HFFc6 (cell line): ENCODE results near the gene GNA12. TPM values are rescaled to one million over a fixed set of nuclear protein-coding genes. Genes with fewer than 3 reads are reported as not detected.

ENCODE experiments used
- DNase-seq: peaks from one replicate; pipeline ENCODE4 v3.0.0-alpha.2; 2018
- H3K27ac Mint-ChIP-seq: 2 replicates; pipeline ENCODE4 v1.8.0; 2020; ENCODE audit warnings: mild to moderate bottlenecking, mixed read lengths
- H3K27me3 Mint-ChIP-seq: 2 replicates; pipeline ENCODE4 v1.8.0; 2021; ENCODE audit warnings: mild to moderate bottlenecking, moderate library complexity, mixed read lengths; ENCODE audit not compliant: insufficient read depth
- H3K36me3 Mint-ChIP-seq: 2 replicates; pipeline ENCODE4 v1.8.0; 2021; ENCODE audit warnings: low read depth, mixed read lengths
- H3K4me1 Mint-ChIP-seq: 2 replicates; pipeline ENCODE4 v1.8.0; 2020; ENCODE audit warnings: low read depth, mixed read lengths
- H3K4me3 Mint-ChIP-seq: 2 replicates; pipeline ENCODE4 v1.8.0; 2020; ENCODE audit warnings: mild to moderate bottlenecking, moderate library complexity, mixed read lengths
- H3K9me3 Mint-ChIP-seq: 2 replicates; pipeline ENCODE4 v1.8.0; 2020; ENCODE audit warnings: mild to moderate bottlenecking, mixed read lengths
- total RNA-seq, 6 experiments: library from RNA; stranded (reverse); fragmentation: NEBNext Ultra II Directional; extraction: Animal tissue kit (Norgen Biotek cat#: 25700); gene quantifications; 2 replicates in 1 of 6; 3 replicates in 5 of 6; pipeline ENCODE4 v1.2.3, GENCODE V29; 2021
- TF ChIP-seq, protein P1 (sequence below): fragments of 200-600 bp; sonication (generic); IDR thresholded peaks from 2 replicates; pipeline ENCODE4 v1.5.0; 2021; ENCODE audit warnings: antibody characterized with exemption, mild to moderate bottlenecking

The GNA12 gene
- total RNA-seq, 6 experiments from 2014 or later = 52.9 to 61.9 (median 57.6) TPM

DNA sequence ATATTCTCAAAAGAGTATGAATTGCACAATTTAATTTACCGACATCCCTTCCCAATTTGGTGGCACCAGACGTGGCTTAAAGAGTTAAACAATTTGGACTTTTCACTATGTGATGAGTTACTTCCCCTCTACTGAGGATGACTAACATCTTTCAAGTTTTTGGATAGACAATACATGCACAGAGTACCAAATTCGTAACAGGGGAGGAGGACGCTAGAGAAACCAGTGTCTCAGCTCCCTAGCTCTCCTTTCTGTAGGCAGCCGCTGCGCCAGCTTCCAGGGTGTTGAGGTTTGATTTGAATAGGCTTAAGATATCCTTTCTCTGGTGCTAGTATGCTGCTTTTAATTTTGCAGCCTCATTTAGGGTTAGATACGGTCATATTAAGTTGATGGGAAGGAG is 69.2 kb downstream of the GNA12 start:
- Mint-ChIP-seq H3K4me3 (no peak overlapping the region), H3K27me3 (no peaks in the 10 kb centered on the region), H3K4me1 (peaks cover 13% of the 10 kb centered on the region), H3K36me3 (peaks cover 37% of the 10 kb centered on the region), H3K9me3 (no peaks in the 10 kb centered on the region), H3K27ac (no peak overlapping the region)
- TF ChIP-seq, protein P1, sequence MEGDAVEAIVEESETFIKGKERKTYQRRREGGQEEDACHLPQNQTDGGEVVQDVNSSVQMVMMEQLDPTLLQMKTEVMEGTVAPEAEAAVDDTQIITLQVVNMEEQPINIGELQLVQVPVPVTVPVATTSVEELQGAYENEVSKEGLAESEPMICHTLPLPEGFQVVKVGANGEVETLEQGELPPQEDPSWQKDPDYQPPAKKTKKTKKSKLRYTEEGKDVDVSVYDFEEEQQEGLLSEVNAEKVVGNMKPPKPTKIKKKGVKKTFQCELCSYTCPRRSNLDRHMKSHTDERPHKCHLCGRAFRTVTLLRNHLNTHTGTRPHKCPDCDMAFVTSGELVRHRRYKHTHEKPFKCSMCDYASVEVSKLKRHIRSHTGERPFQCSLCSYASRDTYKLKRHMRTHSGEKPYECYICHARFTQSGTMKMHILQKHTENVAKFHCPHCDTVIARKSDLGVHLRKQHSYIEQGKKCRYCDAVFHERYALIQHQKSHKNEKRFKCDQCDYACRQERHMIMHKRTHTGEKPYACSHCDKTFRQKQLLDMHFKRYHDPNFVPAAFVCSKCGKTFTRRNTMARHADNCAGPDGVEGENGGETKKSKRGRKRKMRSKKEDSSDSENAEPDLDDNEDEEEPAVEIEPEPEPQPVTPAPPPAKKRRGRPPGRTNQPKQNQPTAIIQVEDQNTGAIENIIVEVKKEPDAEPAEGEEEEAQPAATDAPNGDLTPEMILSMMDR = no peak
- DNase-seq = no peak

DNA sequence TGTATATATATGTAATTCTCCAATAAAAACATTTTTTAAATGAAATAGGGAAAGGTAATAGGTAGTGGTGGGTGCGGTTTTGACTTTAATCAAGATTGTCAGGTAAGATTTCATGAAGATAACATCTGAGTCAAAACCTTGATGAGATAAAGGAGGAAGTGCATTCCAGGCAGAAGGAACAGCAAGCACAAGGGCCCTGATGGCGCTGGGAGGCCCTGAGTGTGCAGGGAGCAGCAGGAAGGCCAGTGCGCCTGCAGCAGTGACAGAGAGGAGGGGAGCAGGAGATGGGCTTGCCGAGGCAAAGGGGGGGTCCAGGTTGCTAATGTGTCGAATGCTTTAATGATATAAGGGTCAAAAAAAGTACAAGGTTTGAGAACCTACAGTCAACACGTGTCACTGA is 69.8 kb downstream of the GNA12 start:
- Mint-ChIP-seq H3K27ac (no peak overlapping the region; the same call in 1 of the 2 replicates), H3K4me1 (peaks cover 13% of the 10 kb centered on the region), H3K9me3 (no peaks in the 10 kb centered on the region), H3K27me3 (no peaks in the 10 kb centered on the region), H3K4me3 (no peak overlapping the region), H3K36me3 (peaks cover 38% of the 10 kb centered on the region)
- no peak for DNase-seq
- TF ChIP-seq, protein P1 = no peak

DNA sequence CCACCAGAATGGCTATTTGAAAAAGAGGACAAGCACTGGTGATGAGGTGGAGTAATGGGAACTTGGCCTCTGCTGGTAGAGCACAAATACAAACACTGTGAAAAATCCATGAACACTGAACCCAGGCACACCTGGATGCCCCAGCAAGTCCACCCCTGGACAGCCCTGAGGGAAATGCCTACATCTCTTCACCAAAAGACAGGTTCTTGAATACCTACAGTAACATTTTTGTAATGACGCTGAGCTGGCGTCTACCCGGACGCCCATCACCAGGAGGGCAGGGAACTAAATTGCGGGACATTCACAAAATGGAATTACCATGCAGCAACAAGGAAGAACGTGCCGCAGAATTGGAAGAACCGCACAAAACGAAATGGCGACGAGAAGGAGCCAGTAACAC is 70.5 kb downstream of the GNA12 start:
- no peak overlapping the region for H3K4me3 Mint-ChIP-seq
- DNase-seq = no peak
- TF ChIP-seq, protein P1 = no peak
- H3K36me3 Mint-ChIP-seq = peaks cover 38% of the 10 kb centered on the region
- H3K9me3 Mint-ChIP-seq = no peaks in the 10 kb centered on the region
- peaks cover 13% of the 10 kb centered on the region for H3K4me1 Mint-ChIP-seq
- H3K27me3 Mint-ChIP-seq = no peaks in the 10 kb centered on the region
- no peak overlapping the region for H3K27ac Mint-ChIP-seq

DNA sequence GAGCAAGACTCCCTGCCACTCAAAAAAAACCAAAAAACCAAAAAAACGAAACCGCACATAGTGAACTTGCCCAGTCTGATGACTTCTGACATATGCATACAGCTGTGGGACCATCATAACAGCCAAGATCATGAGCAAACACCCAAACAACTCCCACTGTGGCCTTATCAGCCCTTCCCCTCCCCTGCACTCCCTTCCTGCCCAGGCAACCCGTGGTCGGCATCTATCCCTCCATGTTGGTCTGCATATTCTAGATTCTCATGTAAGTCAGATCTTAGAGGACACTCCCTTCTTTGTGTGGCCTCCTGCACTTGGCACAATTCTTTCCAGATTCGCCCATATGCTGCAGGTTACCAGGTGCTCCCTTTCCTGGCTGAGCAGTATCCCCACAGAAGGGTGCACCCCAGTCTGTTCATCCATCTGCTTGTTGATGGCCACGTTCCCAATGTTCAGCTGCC is 72.8 kb downstream of the GNA12 start:
- TF ChIP-seq, protein P1 = no peak
- no peaks in the 10 kb centered on the region for H3K9me3 Mint-ChIP-seq
- peaks cover 13% of the 10 kb centered on the region for H3K4me1 Mint-ChIP-seq

DNA sequence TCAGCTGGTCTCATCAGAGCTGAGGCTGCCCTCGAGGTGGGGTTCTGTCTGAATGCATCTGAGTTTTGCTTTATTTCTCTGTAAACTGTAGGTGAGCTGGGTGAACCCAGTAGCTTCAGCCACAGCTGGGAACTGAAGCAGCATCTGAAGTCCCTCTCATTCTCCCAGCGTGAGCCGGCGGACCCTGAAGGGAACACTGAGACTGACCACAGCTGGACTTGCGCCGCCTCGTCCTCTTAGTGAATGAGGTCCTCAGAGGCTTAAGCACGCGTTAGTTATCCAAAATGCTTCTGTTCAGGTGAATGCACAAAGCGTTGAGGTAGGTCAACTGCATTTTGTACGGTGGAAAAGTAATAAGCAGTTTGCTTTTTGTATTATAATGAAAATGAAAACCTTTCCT is 79.5 kb downstream of the GNA12 start:
- Mint-ChIP-seq H3K27me3 (peaks cover 4% of the 10 kb centered on the region), H3K4me3 (no peak overlapping the region), H3K9me3 (no peaks in the 10 kb centered on the region), H3K4me1 (peaks cover 32% of the 10 kb centered on the region), H3K27ac (no peak overlapping the region), H3K36me3 (peaks cover 20% of the 10 kb centered on the region)
- DNase-seq = no peak
- TF ChIP-seq, protein P1 = no peak

More for the DNA sequence above, 72.8 kb downstream of the GNA12 start:
- no peaks in the 10 kb centered on the region for H3K27me3 Mint-ChIP-seq
- peaks cover 34% of the 10 kb centered on the region for H3K36me3 Mint-ChIP-seq
- no peak overlapping the region for H3K4me3 Mint-ChIP-seq
- H3K27ac Mint-ChIP-seq = no peak overlapping the region
- no peak for DNase-seq

DNA sequence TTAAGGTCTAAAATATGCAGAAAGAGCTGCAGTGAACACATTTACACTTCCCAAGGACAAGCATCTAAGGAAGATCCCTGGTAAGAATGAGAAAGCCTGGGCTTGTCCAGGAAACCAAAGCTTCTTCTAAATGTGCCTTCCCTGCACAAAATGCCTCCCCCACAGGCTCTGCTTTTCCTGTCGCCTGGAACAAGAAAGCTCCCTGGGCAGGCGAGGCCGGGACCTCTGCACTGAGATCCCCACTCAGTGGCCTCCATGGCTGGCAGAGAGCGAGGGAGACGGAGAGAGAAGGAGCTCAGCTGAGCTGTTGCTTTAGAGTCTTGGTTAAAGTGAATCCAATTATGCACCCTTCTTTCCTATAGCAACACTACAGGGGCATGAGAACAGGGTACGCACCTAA is 80.5 kb downstream of the GNA12 start:
- peak overlapping the region; percentile 80 for H3K4me3 Mint-ChIP-seq
- no peak for DNase-seq
- peaks cover 42% of the 10 kb centered on the region for H3K4me1 Mint-ChIP-seq
- TF ChIP-seq, protein P1 = no peak
- no peaks in the 10 kb centered on the region for H3K9me3 Mint-ChIP-seq
- peaks cover 25% of the 10 kb centered on the region for H3K36me3 Mint-ChIP-seq
- peaks cover 4% of the 10 kb centered on the region for H3K27me3 Mint-ChIP-seq
- H3K27ac Mint-ChIP-seq = peak overlapping the region; percentile 98
